Measurements from ENCODE around the gene FBN1.

DNA sequence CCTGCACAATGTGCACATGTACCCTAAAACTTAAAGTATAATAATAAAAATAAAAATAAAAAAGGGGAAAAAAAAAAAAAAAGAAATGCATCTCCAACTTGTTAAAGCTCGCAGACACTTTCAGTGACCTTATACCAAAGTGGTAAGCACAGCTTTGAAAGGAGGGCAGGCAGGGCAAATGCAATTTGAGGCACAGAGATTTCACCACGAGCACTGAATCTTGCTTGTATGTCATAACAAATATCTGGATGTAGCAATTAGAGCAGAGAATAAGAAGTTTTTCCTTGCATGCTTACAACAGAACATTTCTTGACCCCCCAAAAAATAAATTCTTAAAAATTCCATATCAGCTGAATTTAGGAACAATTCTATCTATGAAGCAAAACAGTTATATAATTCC lies 66.5 kb downstream of the FBN1 start:
- TF ChIP-seq YY1 (IDR thresholded peaks at IDR 0.05; ENCODE audit: insufficient read depth, insufficient read length): no peak
- no peak for TF ChIP-seq SUZ12 (IDR thresholded peaks at IDR 0.05; ENCODE audit: extremely low read depth, insufficient read depth, insufficient read length)
